ACC112 (cell line): ENCODE results near the gene CYP27A1.

ENCODE experiments used
- H2AFZ ChIP-seq: fragments of 200-600 bp; sonication (generic); one replicate; pipeline ENCODE4 v1.6.0; 2017; ENCODE audit warnings: antibody characterized with exemption, low read length; ENCODE audit not compliant: unreplicated experiment
- H3K27ac ChIP-seq: fragments of 200-600 bp; sonication (generic); 2 replicates; pipeline ENCODE4 v1.5.1; 2014; ENCODE audit warnings: low read depth, mild to moderate bottlenecking, antibody characterized with exemption, low read length, moderate library complexity
- H3K27me3 ChIP-seq: fragments of 200-600 bp; sonication (generic); 2 replicates; pipeline ENCODE4 v1.6.1; 2014; ENCODE audit warnings: mild to moderate bottlenecking, antibody characterized with exemption, low read length, moderate library complexity, mixed read lengths; ENCODE audit not compliant: insufficient read depth
- H3K36me3 ChIP-seq: fragments of 200-600 bp; sonication (generic); 2 replicates; pipeline ENCODE4 v1.6.1; 2016; ENCODE audit warnings: mild to moderate bottlenecking, antibody characterized with exemption, low read length, moderate library complexity, mixed read lengths; ENCODE audit not compliant: insufficient read depth
- H3K4me1 ChIP-seq: fragments of 200-600 bp; sonication (generic); one replicate; pipeline ENCODE4 v1.6.1; 2016; ENCODE audit warnings: low read length, mixed read lengths; ENCODE audit not compliant: insufficient read depth, unreplicated experiment, control insufficient read depth
- H3K4me3 ChIP-seq: fragments of 200-600 bp; sonication (generic); 2 replicates; pipeline ENCODE4 v1.5.1; 2014; ENCODE audit warnings: mild to moderate bottlenecking, low read depth, low read length
- H3K79me2 ChIP-seq: fragments of 200-600 bp; sonication (generic); one replicate; pipeline ENCODE4 v1.6.0; 2016; ENCODE audit warnings: low read length; ENCODE audit not compliant: control insufficient read depth, unreplicated experiment, insufficient read depth

CYP27A1 gene

DNA sequence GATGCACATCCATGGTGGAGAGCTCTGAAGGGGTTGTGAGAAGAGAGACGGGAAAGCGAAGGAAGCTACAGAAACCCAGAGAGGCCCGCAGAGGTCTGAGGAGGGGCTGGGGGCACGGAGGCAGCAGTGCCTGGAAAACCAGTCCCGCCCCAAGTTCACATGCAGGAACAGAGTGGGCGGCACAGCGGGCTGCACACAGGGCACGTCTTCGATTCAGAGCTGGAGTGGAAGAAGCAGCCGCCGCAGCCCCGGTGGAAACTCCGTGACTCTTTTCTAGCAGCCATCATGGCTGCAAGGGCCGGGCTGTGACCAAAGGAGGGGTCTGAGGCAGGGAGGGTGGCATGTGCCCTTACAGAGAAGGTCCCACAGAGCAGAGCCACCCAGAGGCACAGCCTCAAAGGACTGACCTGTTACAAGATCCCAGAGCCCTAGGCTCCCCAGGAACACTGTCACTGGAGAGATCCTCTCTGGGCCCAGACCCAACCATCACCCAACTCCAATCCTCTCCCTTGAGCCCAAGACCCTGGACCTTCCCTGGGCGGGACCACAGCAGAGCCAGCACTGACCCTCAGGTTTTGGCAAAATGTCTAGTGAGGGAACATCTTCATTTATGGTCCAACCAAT lies 38.9 kb downstream of the CYP27A1 start:
- H2AFZ ChIP-seq, result no peak overlapping the region

DNA sequence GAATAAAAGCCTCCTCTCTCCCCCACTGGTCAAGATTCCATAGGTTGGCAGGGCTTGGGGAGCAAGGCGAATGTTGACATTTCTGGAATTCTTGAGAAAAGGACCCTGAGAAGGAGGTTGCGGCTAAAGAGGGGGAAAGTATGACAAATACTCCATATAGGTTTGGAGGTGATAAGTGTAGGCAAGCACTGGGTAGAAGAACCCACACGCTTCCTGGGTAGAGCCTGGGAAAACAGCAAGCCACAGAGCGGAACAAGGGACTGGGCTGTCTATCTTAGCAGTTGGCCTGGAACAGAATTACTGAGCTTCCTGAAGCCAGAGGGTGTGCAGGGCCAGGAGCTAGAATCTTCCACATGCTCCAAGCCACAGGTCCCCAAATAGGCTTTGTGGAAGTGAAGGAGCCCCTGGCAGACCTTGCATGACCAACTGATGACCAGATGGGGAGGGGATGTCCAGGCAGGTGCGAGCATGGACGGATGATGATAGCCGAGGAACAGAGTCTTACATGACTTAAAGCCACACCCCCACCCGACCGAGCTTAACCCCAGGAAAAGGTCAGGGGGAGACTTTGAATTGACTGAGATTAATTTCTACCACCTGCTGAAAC lies 39.8 kb downstream of the CYP27A1 start:
- Histone ChIP-seq H3K36me3 (no peaks in the 10 kb centered on the region), H2AFZ (no peak overlapping the region), H3K27me3 (no peaks in the 10 kb centered on the region; the same call in 1 of the 2 replicates), H3K79me2 (no peaks in the 10 kb centered on the region), H3K4me3 (no peak overlapping the region), H3K27ac (no peak overlapping the region), H3K4me1 (peaks cover 3% of the 10 kb centered on the region)

More for the DNA sequence above, 38.9 kb downstream of the CYP27A1 start:
- Histone ChIP-seq H3K4me1 (peaks cover 3% of the 10 kb centered on the region), H3K4me3 (no peak overlapping the region), H3K36me3 (no peaks in the 10 kb centered on the region), H3K79me2 (no peaks in the 10 kb centered on the region), H3K27ac (no peak overlapping the region), H3K27me3 (no peaks in the 10 kb centered on the region; the same call in 1 of the 2 replicates)

DNA sequence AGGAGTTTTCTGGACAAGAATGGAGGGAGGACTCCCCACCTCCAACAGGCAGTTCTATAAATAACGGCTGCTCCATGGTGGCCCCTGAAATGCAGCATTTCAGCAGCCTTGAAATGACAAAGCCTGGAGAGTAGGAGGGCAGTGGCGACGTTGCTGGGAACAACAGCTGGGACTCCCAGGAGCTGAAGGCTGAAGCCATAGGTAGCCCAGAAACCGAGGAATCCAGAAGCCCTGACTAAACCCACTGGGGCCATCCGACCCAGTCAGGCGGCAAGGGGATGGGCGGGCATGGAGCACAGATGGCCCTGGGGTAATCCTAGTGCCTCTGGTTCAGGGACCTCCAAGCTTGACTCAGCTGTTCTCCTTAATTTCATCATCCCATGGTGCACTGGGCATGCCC lies 40.7 kb downstream of the CYP27A1 start:
- no peaks in the 10 kb centered on the region for H3K79me2 ChIP-seq
- no peaks in the 10 kb centered on the region; the same call in 1 of the 2 replicates for H3K27me3 ChIP-seq
- no peaks in the 10 kb centered on the region for H3K36me3 ChIP-seq
- H2AFZ ChIP-seq, result no peak overlapping the region
- H3K4me1 ChIP-seq, result peaks cover 3% of the 10 kb centered on the region
- H3K4me3 ChIP-seq, result no peak overlapping the region
- H3K27ac ChIP-seq, result no peak overlapping the region

DNA sequence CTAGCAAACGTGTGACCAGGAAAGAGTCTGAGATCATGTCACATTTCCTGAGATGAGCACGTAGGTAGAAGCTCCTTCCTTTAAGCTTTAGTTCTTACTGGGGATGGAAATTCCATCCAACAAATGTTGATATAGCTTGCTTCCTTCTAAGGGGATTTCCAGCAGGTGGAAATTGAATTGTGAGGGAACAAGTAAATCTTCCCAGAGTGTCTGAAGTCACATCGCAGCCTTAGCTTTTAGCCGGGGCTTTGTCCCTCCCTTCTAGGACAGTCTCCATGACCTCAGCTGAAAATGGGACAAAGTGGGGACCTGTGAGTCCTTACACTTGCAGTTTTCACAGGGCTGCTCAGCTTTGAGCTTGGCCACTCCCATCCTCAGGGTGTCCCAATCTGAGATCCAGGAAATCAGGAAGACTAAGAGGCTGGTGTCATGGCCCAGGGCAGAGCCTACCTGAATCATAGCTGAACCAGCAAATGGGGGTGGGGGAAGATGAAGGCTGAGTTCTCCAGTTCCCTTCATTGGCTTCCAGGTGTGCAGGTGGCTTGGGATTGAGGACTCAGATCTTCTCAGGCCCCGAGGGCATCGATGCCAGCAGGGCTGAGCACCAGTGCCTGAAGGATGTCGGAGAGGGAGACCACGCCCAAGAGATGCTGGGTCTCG lies 41.4 kb downstream of the CYP27A1 start:
- H3K36me3 ChIP-seq, result no peaks in the 10 kb centered on the region
- H3K4me1 ChIP-seq, result peaks cover 3% of the 10 kb centered on the region
- H3K4me3 ChIP-seq, result no peak overlapping the region
- H3K79me2 ChIP-seq, result no peaks in the 10 kb centered on the region
- no peak overlapping the region for H3K27ac ChIP-seq
- no peak overlapping the region for H2AFZ ChIP-seq
- H3K27me3 ChIP-seq, result no peaks in the 10 kb centered on the region; the same call in 1 of the 2 replicates

- no peaks in the 10 kb centered on the region for H3K36me3 ChIP-seq
- no peak overlapping the region for H3K27ac ChIP-seq
These were observed 42.1 kb downstream of the CYP27A1 start for GRCh38 chr2:218824004-218824403.

GRCh38 chr2:218826791-218827190 lies 44.8 kb downstream of the CYP27A1 start:
- Histone ChIP-seq H2AFZ (no peak overlapping the region), H3K36me3 (no peaks in the 10 kb centered on the region), H3K27me3 (peaks cover 17% of the 10 kb centered on the region; the same call in 1 of the 2 replicates), H3K4me1 (peaks cover 3% of the 10 kb centered on the region), H3K4me3 (no peak overlapping the region), H3K27ac (no peak overlapping the region), H3K79me2 (no peaks in the 10 kb centered on the region)

More at GRCh38 chr2:218824004-218824403, 42.1 kb downstream of the CYP27A1 start:
- no peaks in the 10 kb centered on the region; the same call in 1 of the 2 replicates for H3K27me3 ChIP-seq
- H3K4me3 ChIP-seq, result no peak overlapping the region
- H3K4me1 ChIP-seq, result peaks cover 3% of the 10 kb centered on the region
- H2AFZ ChIP-seq, result no peak overlapping the region
- no peaks in the 10 kb centered on the region for H3K79me2 ChIP-seq

GRCh38 chr2:218827701-218828476 lies 45.9 kb downstream of the CYP27A1 start:
- H3K27ac ChIP-seq, result no peak overlapping the region
- no peaks in the 10 kb centered on the region for H3K79me2 ChIP-seq

GRCh38 chr2:218828477-218828778 lies 46.5 kb downstream of the CYP27A1 start:
- Histone ChIP-seq H3K4me3 (no peak overlapping the region), H3K4me1 (peaks cover 14% of the 10 kb centered on the region), H3K27ac (no peak overlapping the region), H3K27me3 (peaks cover 24% of the 10 kb centered on the region), H2AFZ (no peak overlapping the region), H3K36me3 (no peaks in the 10 kb centered on the region), H3K79me2 (no peaks in the 10 kb centered on the region)

More at GRCh38 chr2:218827701-218828476, 45.9 kb downstream of the CYP27A1 start:
- H3K27me3 ChIP-seq, result peaks cover 19% of the 10 kb centered on the region
- H3K36me3 ChIP-seq, result no peaks in the 10 kb centered on the region
- no peak overlapping the region for H3K4me3 ChIP-seq
- H3K4me1 ChIP-seq, result peaks cover 14% of the 10 kb centered on the region
- H2AFZ ChIP-seq, result no peak overlapping the region

DNA sequence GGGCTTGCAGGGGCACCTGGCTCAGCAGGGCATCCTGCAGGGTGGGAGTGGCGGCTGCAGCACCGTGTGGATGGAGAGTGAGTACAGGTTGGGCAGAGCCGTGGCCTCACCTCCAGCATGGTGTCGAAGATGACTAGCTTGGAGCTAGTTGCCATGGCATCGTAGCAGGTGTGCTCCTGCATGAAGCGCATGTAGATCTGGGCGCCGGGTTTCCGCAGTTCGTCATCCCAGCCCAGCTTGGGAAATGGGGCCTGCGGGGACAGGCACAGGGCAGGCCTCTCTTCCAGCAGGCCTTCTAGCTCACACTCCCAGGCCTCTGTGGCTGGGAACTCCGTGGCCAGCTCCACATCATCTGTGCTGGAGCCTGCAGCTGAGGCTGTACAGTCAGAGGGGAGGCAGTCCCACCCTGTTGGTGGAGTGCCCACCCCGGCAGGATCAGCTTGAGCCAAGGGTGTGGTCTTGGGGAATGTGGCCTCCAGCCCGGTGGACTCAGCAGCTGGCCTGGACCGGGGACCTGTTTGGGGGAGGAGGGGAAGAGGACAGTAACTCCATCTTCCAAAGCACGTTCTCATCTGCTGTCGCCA lies 48.0 kb downstream of the CYP27A1 start:
- H2AFZ ChIP-seq, result no peak overlapping the region
- H3K4me3 ChIP-seq, result no peak overlapping the region
- H3K27ac ChIP-seq, result no peak overlapping the region
- no peaks in the 10 kb centered on the region for H3K79me2 ChIP-seq
- peaks cover 39% of the 10 kb centered on the region for H3K27me3 ChIP-seq
- H3K36me3 ChIP-seq, result no peaks in the 10 kb centered on the region
- peaks cover 14% of the 10 kb centered on the region for H3K4me1 ChIP-seq

DNA sequence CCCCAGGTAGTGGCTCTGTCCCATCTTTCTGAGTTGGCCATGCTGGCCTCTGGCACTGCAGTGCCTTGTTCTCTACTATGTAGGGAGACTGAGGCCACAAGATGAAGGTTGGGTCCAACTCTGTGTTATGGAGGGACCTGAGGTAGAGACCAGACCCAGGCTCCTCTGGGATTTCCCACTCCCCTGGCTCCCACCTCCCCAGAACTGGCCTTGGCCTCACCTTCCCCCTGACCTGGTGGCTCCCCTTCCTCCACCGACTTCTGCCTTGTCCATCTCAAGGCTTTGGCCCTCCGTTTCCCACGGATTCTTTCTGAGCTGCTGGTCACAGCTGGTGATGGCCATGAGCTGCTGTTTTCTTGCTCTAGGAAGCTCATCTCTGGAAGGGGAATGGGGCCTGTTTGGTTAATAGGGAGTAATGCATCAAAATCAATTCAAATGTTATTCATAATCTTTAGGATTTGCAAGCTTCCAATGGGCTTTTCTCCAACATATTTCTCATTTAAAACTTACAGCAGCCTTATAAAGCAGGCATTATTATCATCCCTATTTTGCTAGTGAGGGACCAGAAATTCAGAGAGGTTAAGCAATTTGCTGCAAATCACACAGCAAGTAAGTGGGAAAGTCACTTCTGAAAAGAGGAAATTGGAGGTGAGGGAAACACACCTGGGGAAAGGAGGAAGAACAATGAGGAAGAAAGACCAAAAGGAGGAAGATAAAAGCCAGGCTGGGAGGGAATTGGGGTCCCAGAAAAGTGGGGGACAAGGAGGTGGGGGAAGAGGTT lies 48.8 kb downstream of the CYP27A1 start:
- no peak overlapping the region for H3K4me3 ChIP-seq
- H3K4me1 ChIP-seq, result peaks cover 14% of the 10 kb centered on the region
- no peaks in the 10 kb centered on the region for H3K79me2 ChIP-seq
- no peaks in the 10 kb centered on the region for H3K36me3 ChIP-seq
- no peak overlapping the region for H3K27ac ChIP-seq
- H3K27me3 ChIP-seq, result peaks cover 46% of the 10 kb centered on the region
- no peak overlapping the region for H2AFZ ChIP-seq
